Measurements from ENCODE around the gene CTTNBP2NL.
"Not testable (repeated sequence)": the region's sequence is repeated elsewhere in the genome, so short reads cannot be mapped to it uniquely, and the experiment has no call there.

CTTNBP2NL gene

GRCh38 chr1:112386731-112387346 is 9.2 kb upstream of the CTTNBP2NL start:
- no peak for DNase-seq

- DNase-seq = no peak
These were observed 8.2 kb upstream of the CTTNBP2NL start for GRCh38 chr1:112387807-112388206.

GRCh38 chr1:112388436-112388835 is 7.6 kb upstream of the CTTNBP2NL start:
- no peak for DNase-seq

- DNase-seq = no peak
These were observed 6.3 kb upstream of the CTTNBP2NL start for GRCh38 chr1:112389689-112390088.

GRCh38 chr1:112390335-112390734 is 5.7 kb upstream of the CTTNBP2NL start:
- not testable (repeated sequence) for DNase-seq

GRCh38 chr1:112390775-112391602 is 5.0 kb upstream of the CTTNBP2NL start:
- DNase-seq = peak; percentile 53

GRCh38 chr1:112391603-112391940 is 4.4 kb upstream of the CTTNBP2NL start:
- no peak for DNase-seq

- no peak for DNase-seq
These were observed 2.4 kb upstream of the CTTNBP2NL start for GRCh38 chr1:112393631-112393974.

- no peak for DNase-seq
These were observed 1.3 kb upstream of the CTTNBP2NL start for GRCh38 chr1:112394743-112395062.

- no peak for DNase-seq
These were observed 676 bp upstream of the CTTNBP2NL start for GRCh38 chr1:112395256-112395820.

- DNase-seq = no peak
These were observed 848 bp downstream of the CTTNBP2NL start for GRCh38 chr1:112396653-112397471.

- no peak for DNase-seq
These were observed 1.8 kb downstream of the CTTNBP2NL start for GRCh38 chr1:112397841-112398240.

GRCh38 chr1:112399456-112399855 is 3.4 kb downstream of the CTTNBP2NL start:
- DNase-seq = no peak

- DNase-seq = not testable (repeated sequence)
These were observed 4.7 kb downstream of the CTTNBP2NL start for GRCh38 chr1:112400706-112401105.

GRCh38 chr1:112402682-112403643 is 6.9 kb downstream of the CTTNBP2NL start:
- no peak for DNase-seq

GRCh38 chr1:112406771-112407170 is 10.8 kb downstream of the CTTNBP2NL start:
- no peak for DNase-seq

- DNase-seq = no peak
These were observed 13.4 kb downstream of the CTTNBP2NL start for GRCh38 chr1:112409414-112409813.

- no peak for DNase-seq
These were observed 14.7 kb downstream of the CTTNBP2NL start for GRCh38 chr1:112410673-112411072.

- no peak for DNase-seq
These were observed 21.3 kb downstream of the CTTNBP2NL start for GRCh38 chr1:112417271-112417670.

- DNase-seq = no peak
These were observed 22.3 kb downstream of the CTTNBP2NL start for GRCh38 chr1:112418099-112418892.

- DNase-seq = no peak
These were observed 27.2 kb downstream of the CTTNBP2NL start for GRCh38 chr1:112423207-112423606.

GRCh38 chr1:112423666-112424065 is 27.7 kb downstream of the CTTNBP2NL start:
- DNase-seq = not testable (repeated sequence)

All from 8988T (cell line).